Endometrial microvascular endothelial cells (primary cell): ENCODE measurements around the gene THOC2. TPM values are rescaled to one million over a fixed set of nuclear protein-coding genes. Genes with fewer than 3 reads are reported as not detected.
"Not testable (repeated sequence)": the region's sequence is repeated elsewhere in the genome, so short reads cannot be mapped to it uniquely, and the experiment has no call there.

ENCODE experiments used
- in situ Hi-C: cut with HindIII; loops from 2 replicates; pipeline ENCODE4 v1.10.0; 2017; ENCODE audit warnings: low sequenced_read_pairs, low pct_unique_long_range_greater_than_20kb; ENCODE audit errors: inconsistent ontology term
- total RNA-seq: library from RNA; depleted of rRNA; stranded (reverse); fragments of >200 nt; gene quantifications from one replicate; pipeline ENCODE4 v1.2.3, GENCODE V29; 2015; ENCODE audit errors: inconsistent ontology term

Gene THOC2
- total RNA-seq, 1 donor from 2014 or later: 29.8 TPM

GRCh38 chrX:123682186-123682585, 50.7 kb downstream of the THOC2 start:
- in situ Hi-C loops: no loop called here

GRCh38 chrX:123679733-123680460, 53.0 kb downstream of the THOC2 start:
- in situ Hi-C loops: not testable (repeated sequence)

GRCh38 chrX:123675154-123675553, 57.7 kb downstream of the THOC2 start:
- in situ Hi-C loops: no loop called here

- in situ Hi-C loops: no loop called here
Measured at GRCh38 chrX:123673813-123674212, 59.0 kb downstream of the THOC2 start.

GRCh38 chrX:123665197-123665596, 67.7 kb downstream of the THOC2 start:
- in situ Hi-C loops: no loop called here

GRCh38 chrX:123664467-123665167, 68.2 kb downstream of the THOC2 start:
- in situ Hi-C loops: not testable (repeated sequence)

GRCh38 chrX:123663720-123664119, 69.1 kb downstream of the THOC2 start:
- in situ Hi-C loops: not testable (repeated sequence)

- in situ Hi-C loops: not testable (repeated sequence)
Measured at GRCh38 chrX:123656507-123656906, 76.3 kb downstream of the THOC2 start.

GRCh38 chrX:123648811-123649181, 84.1 kb downstream of the THOC2 start:
- in situ Hi-C loops: not testable (repeated sequence)

GRCh38 chrX:123648028-123648810, 84.6 kb downstream of the THOC2 start:
- in situ Hi-C loops: no loop called here

- in situ Hi-C loops: no loop called here
Measured at GRCh38 chrX:123647244-123647643, 85.6 kb downstream of the THOC2 start.

GRCh38 chrX:123629502-123629901, 103.3 kb downstream of the THOC2 start:
- in situ Hi-C loops: no loop called here

GRCh38 chrX:123626962-123627361, 105.9 kb downstream of the THOC2 start:
- in situ Hi-C loops: no loop called here

- in situ Hi-C loops: no loop called here
Measured at GRCh38 chrX:123625952-123626351, 106.9 kb downstream of the THOC2 start.

GRCh38 chrX:123625477-123625876, 107.4 kb downstream of the THOC2 start:
- in situ Hi-C loops: no loop called here

- in situ Hi-C loops: no loop called here
Measured at GRCh38 chrX:123617007-123617406, 115.8 kb downstream of the THOC2 start.

- in situ Hi-C loops: no loop called here
Measured at GRCh38 chrX:123610915-123611314, 121.9 kb downstream of the THOC2 start.

- in situ Hi-C loops: no loop called here
Measured at GRCh38 chrX:123607806-123608205, 125.0 kb downstream of the THOC2 start.

GRCh38 chrX:123607270-123607669, 125.6 kb downstream of the THOC2 start:
- in situ Hi-C loops: no loop called here

- in situ Hi-C loops: no loop called here
Measured at GRCh38 chrX:123603491-123603890, 129.4 kb downstream of the THOC2 start.
